Central memory CD4-positive, alpha-beta T cell (primary cell): ENCODE results near the gene NEURL4.
"Not testable (repeated sequence)": the region's sequence is repeated elsewhere in the genome, so short reads cannot be mapped to it uniquely, and the experiment has no call there.

Experiments used
- DNase-seq: peaks from one replicate; pipeline ENCODE4 v3.0.0; 2022
- total RNA-seq, 3 experiments: gene quantifications; one replicate each; lab custom pipeline; 2026; lab: John Stamatoyannopoulos, UW

NEURL4 gene
- total RNA-seq, result 45.8 to 68.8 (median 63.5) reads per million in 3 experiments

GRCh38 chr17:7328840-7329373 lies at the start of gene NEURL4:
TSS of gene NEURL4 (minus strand) at chr17:7329335. CDS start at chr17:7329312, 23 bp downstream.
- no peak for DNase-seq

DNA sequence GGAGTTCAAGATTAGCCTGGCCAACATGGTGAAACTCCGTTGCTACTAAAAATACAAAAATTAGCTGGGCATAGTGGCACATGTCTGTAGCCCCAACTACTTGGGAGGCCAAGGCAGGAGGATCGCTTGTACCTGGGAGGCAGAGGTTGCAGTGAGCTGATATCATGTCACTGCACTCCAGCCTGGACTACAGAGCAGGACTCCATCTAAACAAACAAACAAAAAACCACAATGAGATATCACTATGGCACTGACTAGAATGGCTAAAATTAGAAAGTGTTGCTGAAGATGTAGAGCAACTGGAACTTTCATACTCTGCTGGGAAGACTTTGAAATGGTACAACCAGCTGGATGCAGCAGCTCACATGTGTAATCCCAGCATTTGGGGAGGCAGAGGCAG lies 45.2 kb upstream of the NEURL4 start:
- DNase-seq, result no peak

DNA sequence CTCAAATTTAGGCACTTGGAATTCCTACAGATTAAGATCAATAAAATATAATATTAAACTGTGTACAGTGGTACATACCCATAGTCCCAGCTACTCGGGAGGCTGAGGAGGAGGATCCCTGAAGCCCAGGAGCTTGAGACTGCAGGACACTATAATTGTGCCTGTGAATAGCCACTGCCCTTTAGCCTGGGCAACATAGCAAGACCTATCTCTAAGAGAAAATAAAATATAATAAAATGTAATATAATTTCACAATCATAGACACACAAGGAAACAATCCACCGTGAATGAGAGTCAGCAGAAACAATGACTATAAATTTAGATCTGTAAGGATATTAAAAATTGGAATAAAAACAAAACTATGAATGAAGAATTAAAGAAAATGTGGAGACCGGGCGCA lies 41.7 kb upstream of the NEURL4 start:
- DNase-seq, result no peak

DNA sequence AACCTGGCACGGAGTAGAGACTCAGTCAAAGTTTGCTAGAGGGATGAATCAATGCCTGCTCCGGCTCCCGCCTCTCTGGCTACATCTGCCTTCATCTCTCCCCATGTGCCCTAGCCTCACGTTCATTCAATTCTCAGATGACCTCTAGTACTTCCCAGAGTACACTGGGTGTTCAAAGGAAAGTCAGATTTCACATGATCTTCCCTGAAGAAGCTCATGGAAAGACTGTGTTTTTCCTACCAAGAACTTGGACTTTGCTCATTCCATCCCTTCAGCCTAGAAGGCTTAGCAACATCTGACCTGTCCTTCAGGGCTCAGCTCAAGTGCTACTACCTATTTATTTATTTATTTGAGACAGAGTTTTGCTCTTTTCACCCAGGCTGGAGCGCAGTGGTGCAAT lies 40.7 kb upstream of the NEURL4 start:
- no peak for DNase-seq

DNA sequence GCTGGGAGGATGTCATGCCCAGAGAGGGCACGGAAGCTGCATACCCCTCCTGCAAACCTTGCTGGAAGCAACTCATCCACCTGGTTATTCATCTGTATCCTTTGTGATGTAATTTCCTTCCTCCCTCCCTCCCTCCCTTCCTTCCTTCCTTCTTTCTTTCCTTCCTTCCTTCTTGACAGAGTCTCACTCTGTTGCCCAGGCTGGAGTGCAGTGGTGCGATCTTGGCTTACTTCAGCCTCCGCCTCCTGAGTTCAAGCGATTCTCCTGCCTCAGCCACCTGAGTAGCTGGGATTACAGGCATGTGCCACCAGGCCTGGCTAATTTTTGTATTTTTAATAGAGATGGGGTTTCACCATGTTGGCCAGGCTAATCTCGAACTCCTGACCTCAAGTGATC lies 39.5 kb upstream of the NEURL4 start:
- not testable (repeated sequence) for DNase-seq

GRCh38 chr17:7367918-7368598 lies 38.9 kb upstream of the NEURL4 start:
- no peak for DNase-seq

GRCh38 chr17:7367083-7367482 lies 37.9 kb upstream of the NEURL4 start:
- DNase-seq, result no peak

DNA sequence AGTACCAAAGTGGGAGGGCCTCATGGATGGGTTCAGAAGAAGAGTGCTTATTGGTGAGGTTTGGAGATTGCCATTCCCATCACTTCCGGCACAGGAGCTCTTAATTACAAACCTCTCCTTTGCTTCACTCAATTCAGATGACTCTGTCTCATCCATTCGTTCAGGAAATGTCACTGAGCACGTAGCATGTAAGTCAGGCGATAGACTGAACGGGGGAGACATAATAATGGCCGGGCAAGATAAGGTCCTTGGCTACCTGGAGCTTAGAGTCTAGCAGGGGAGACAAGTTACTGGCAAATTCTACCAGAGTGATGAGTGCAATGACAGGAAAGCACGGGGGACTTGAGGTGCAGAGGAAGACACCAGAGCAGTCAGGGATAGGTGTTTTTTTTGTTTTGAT lies 36.8 kb upstream of the NEURL4 start:
- DNase-seq, result not testable (repeated sequence)

GRCh38 chr17:7363311-7363710 lies 34.2 kb upstream of the NEURL4 start:
- no peak for DNase-seq

DNA sequence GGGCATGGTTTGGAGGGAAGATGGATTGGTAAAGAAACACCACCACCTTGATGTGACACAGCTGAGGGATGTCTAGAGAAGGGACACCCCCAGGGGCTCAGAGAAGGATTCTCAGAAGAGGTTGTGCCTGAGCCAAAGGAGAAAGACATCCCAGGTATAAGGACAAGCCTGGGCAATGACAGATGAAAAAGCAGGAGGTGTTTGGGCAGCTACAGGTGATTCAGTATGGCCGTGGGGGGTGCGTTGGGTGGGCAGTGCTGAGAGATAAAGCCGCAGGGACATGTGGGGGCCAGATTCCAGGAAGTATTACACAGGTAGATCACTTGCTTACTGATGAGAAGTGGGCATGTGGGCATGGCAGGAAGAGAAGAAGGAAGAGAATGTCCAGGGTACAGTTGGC lies 32.8 kb upstream of the NEURL4 start:
- no peak for DNase-seq

DNA sequence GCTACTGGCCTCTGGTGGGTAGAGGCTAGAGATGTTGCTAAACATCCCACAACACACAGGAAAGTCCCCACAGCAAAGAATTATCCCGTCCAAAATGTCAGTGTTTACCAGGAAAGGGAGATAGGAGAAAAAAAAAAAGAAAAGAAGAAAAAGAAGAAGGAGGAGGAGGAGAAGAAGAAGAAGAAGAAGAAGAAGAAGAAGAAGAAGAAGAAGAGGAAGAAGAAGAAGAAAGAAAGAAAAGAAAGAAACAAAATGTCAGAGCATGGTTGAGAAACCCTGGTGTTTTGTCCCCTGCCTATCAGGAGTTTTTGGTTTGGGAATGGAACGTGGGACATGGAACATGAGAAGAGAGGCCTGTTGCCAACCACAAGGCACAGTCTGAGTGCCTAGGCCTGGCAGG lies 28.2 kb upstream of the NEURL4 start:
- DNase-seq, result no peak

- no peak for DNase-seq
Measured at GRCh38 chr17:7356756-7357155, 27.6 kb upstream of the NEURL4 start.

DNA sequence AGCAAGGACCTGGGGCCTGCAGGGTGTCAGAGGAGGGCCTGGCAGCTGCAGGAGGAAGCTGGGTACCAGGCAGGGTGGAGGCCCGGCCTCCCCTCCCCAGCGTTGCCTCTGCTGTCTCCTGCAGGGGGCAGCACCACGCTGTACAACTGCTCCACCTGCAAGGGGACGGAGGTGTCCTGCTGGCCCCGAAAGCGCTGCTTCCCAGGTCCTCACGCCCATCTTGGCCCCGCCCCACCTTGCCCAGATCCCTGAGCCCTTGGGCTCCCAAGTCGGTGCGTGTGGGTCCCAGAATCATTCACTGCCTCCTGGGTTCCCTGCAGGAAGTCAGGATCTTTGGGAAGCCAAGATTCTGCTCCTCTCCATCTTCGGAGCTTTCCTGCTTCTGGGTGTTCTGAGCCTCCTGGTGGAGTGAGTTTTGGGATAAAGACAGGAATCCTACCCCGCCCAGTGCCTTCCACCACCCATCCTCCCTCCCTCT lies 27.0 kb upstream of the NEURL4 start:
- peak; percentile 75 for DNase-seq

GRCh38 chr17:7355573-7355972 lies 26.4 kb upstream of the NEURL4 start:
- no peak for DNase-seq

DNA sequence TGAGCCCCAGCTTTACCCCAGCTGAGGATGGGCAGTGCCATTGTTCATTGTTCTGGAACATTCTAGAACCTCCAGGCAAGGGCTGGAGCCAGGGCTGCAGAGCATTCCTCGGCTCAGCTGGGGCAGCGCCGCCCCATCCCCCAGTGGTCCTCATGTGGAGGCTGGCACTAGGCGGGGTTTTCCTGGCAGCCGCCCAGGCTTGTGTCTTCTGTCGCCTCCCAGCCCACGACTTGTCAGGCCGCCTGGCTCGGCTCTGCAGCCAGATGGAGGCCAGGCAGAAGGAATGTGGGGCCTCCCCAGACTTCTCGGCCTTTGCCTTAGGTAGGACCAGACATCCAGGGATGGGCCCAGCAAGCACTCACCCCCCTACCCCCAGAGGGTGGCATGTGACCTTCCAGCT lies 25.9 kb upstream of the NEURL4 start, which contains the start of gene TMEM95:
Gene TMEM95, plus strand, starts transcription at position 104 of the 400 bp plus-strand sequence. Its CDS starts 49 bp downstream, at position 153.
- no peak for DNase-seq

GRCh38 chr17:7354262-7354843 lies 25.2 kb upstream of the NEURL4 start:
- no peak for DNase-seq

- no peak for DNase-seq
Measured at GRCh38 chr17:7352910-7353635, 23.9 kb upstream of the NEURL4 start.

GRCh38 chr17:7352503-7352889 lies 23.4 kb upstream of the NEURL4 start:
- DNase-seq, result no peak

DNA sequence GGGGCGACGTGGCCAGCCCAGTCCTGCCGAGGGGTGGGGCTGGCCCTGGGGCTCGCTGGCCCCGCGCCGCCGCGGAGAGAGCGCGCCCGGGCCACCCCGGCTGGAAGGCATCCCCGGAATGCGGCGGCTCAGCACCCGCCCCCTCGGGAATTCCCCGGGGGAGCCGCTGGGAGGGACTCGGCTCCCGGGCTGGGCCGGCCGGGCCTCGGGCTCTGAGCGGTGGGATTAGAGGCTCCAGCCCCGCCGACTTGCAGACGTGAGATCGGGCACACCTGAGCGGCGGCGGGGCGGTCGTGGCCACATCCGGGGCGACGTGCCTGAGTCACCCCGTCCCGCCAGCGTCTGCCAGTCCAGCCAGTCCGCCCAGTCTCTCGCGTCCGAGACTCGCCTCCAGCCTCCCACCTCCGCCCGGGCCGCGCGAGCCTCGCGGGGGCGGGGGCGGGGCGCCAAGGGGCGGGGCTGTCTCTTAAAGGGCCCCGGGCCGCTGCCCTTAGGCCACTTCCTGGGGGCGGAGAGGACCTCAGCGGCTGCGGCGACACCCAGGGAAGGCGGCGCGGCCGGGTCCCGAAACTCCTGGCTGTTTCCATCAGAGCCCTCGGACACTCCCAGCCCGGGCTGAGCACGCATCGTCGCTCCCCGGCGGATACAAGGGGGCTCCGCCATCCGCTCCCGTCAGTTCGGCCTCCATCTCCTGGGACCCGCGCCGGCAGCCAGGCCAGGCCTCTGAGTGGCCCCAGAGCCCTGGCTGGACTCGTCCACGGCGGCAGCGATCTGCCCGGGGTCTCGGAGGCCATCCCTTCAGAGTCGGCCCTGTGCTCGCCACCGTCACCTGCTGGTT lies 22.7 kb upstream of the NEURL4 start, which contains the start of gene KCTD11:
Gene KCTD11, plus strand, starts transcription at position 498 of the 838 bp plus-strand sequence.
- peak; percentile 75 for DNase-seq

DNA sequence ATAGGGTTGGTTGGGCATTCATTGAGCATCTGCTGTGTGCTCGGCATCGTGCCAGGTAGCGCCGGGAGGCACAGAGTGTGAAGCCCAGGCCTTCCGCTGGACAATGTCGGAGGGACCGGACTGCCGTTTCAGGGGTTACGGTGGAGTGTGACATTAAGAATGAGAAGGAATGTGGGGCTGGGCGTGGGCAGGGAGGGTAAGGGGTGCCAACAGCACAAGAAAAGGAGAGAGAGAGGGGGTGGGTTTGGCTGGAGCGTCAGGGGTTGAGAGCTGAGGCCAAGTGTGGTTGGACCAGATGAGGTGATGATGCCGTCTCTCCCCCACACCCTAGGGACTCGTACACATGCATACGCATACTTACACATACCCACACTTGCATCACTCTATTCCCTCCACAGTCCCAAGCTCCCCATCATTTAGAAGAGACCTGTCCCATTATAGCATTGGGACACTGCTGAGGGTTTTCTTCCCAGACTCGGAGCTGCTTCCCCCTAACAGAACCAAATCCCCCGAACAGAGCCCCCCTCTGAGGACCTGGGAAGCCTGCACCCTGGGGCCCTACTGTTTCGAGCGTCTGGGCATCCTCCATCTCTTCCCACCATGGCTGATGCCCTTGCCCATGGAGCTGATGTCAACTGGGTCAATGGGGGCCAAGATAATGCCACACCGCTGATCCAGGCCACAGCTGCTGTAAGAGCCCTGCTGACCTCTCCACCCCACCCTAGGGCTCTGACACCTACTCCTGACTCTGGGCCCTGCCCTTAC lies 19.5 kb upstream of the NEURL4 start:
- DNase-seq, result no peak

GRCh38 chr17:7347630-7348477 lies 18.7 kb upstream of the NEURL4 start:
- DNase-seq, result no peak
